Smooth muscle cell (in vitro differentiated cells): Measurements from ENCODE around the gene GPATCH8. TPM values are rescaled to one million over a fixed set of nuclear protein-coding genes. Genes with fewer than 3 reads are reported as not detected.

ENCODE experiments used
- DNase-seq: peaks from one replicate; lab custom pipeline; 2025; ENCODE audit not compliant: unreplicated experiment; lab: John Stamatoyannopoulos, UW
- H2AFZ ChIP-seq: fragments of 200-600 bp; sonication (generic); 2 replicates; pipeline ENCODE4 v1.6.0; 2016; ENCODE audit warnings: antibody characterized with exemption, low read depth, mild to moderate bottlenecking
- H3F3A ChIP-seq: fragments of 200-600 bp; sonication (generic); 2 replicates; pipeline ENCODE4 v1.6.0; 2017; ENCODE audit warnings: antibody characterized with exemption, low read depth
- H3K27ac ChIP-seq: fragments of 200-600 bp; sonication (generic); 2 replicates; pipeline ENCODE4 v1.5.1; 2016; ENCODE audit warnings: low read depth, mild to moderate bottlenecking
- H3K27me3 ChIP-seq: fragments of 200-600 bp; sonication (generic); 2 replicates; pipeline ENCODE4 v1.6.1; 2016; ENCODE audit warnings: low read depth, mild to moderate bottlenecking
- H3K36me3 ChIP-seq: fragments of 200-600 bp; sonication (generic); 2 replicates; pipeline ENCODE4 v1.5.1; 2016; ENCODE audit warnings: low read depth
- H3K4me1 ChIP-seq: fragments of 200-600 bp; sonication (generic); 2 replicates; pipeline ENCODE4 v1.5.1; 2016; ENCODE audit warnings: low read depth
- H3K4me2 ChIP-seq: fragments of 200-600 bp; sonication (generic); 2 replicates; pipeline ENCODE4 v1.6.0; 2016; ENCODE audit warnings: mild to moderate bottlenecking
- H3K4me3 ChIP-seq: fragments of 200-600 bp; sonication (generic); 2 replicates; pipeline ENCODE4 v1.5.1; 2016; ENCODE audit warnings: mild to moderate bottlenecking
- H3K79me2 ChIP-seq: fragments of 200-600 bp; sonication (generic); 2 replicates; pipeline ENCODE4 v1.6.0; 2016; ENCODE audit warnings: low read depth, mild to moderate bottlenecking
- H3K9ac ChIP-seq: fragments of 200-600 bp; sonication (generic); 2 replicates; pipeline ENCODE4 v1.6.0; 2016; ENCODE audit warnings: low read depth
- H3K9me3 ChIP-seq: fragments of 200-600 bp; sonication (generic); replicated peaks from 2 replicates; pipeline ENCODE4 v1.5.1; 2016; ENCODE audit warnings: low read depth
- H4K20me1 ChIP-seq: fragments of 200-600 bp; sonication (generic); 2 replicates; pipeline ENCODE4 v1.6.0; 2016; ENCODE audit warnings: low read depth
- WGBS: methylation state at CpG from one replicate; pipeline ENCODE4 v1.1.7; 2016; ENCODE audit warnings: low lambda C conversion rate; 5-methylcytosine and 5-hydroxymethylcytosine counted together
- polyA plus RNA-seq: library from polyadenylated mRNA; unstranded; fragments of >200 nt; fragmentation: Nextera tagmentation; extraction: Ambion mirVana; gene quantifications from 2 replicates; pipeline ENCODE4 v1.2.1, GENCODE V29; 2016
- total RNA-seq: library from RNA; depleted of rRNA; stranded (reverse); fragments of >200 nt; gene quantifications from 2 replicates; pipeline ENCODE4 v1.2.3, GENCODE V29; 2014
- TF ChIP-seq, protein P1 (sequence below): fragments of 200-600 bp; sonication (generic); IDR thresholded peaks from 2 replicates; pipeline ENCODE4 v1.5.1; 2017; ENCODE audit warnings: borderline replicate concordance, mild to moderate bottlenecking, antibody characterized with exemption; ENCODE audit not compliant: insufficient read depth, poor library complexity, severe bottlenecking

Gene GPATCH8
- total and polyA plus RNA-seq, 2 experiments from 2014 or later = 17.6 to 25.0 TPM

DNA sequence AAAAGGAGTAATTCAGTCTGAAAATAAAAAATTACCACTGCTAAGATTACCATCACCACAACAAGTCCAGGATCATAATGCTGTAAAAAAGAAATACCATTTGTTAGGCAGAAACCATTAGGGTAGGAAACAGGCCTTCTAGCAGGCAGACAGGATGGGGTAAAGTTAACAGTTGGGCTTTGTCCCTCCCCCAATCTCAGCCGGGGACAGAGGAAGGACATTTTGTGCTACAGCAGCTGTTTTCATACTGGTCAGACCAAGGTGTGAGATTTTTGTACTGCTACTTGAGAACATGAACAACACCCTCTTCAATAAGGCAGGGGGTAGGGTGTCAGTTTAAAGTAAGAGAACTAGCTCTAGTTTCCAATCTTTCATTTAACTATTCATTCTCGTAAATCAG, 64.6 kb downstream of the GPATCH8 start:
- no peaks in the 10 kb centered on the region for H3F3A ChIP-seq
- peaks cover 4% of the 10 kb centered on the region for H3K4me1 ChIP-seq
- no peak overlapping the region for H2AFZ ChIP-seq
- H3K4me3 ChIP-seq = no peak overlapping the region
- peaks cover 55% of the 10 kb centered on the region for H3K79me2 ChIP-seq
- H3K9me3 ChIP-seq = no peaks in the 10 kb centered on the region
- H3K4me2 ChIP-seq = no peak overlapping the region
- H3K27ac ChIP-seq = no peak overlapping the region
- no peak for DNase-seq
- H3K9ac ChIP-seq = no peak overlapping the region
- TF ChIP-seq, protein P1, sequence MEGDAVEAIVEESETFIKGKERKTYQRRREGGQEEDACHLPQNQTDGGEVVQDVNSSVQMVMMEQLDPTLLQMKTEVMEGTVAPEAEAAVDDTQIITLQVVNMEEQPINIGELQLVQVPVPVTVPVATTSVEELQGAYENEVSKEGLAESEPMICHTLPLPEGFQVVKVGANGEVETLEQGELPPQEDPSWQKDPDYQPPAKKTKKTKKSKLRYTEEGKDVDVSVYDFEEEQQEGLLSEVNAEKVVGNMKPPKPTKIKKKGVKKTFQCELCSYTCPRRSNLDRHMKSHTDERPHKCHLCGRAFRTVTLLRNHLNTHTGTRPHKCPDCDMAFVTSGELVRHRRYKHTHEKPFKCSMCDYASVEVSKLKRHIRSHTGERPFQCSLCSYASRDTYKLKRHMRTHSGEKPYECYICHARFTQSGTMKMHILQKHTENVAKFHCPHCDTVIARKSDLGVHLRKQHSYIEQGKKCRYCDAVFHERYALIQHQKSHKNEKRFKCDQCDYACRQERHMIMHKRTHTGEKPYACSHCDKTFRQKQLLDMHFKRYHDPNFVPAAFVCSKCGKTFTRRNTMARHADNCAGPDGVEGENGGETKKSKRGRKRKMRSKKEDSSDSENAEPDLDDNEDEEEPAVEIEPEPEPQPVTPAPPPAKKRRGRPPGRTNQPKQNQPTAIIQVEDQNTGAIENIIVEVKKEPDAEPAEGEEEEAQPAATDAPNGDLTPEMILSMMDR = no peak
- WGBS = 64% methylated on average over 2 of the region's 2 CpGs
- peaks cover 5% of the 10 kb centered on the region for H3K36me3 ChIP-seq
- no peaks in the 10 kb centered on the region for H3K27me3 ChIP-seq
- peaks cover 70% of the 10 kb centered on the region for H4K20me1 ChIP-seq

DNA sequence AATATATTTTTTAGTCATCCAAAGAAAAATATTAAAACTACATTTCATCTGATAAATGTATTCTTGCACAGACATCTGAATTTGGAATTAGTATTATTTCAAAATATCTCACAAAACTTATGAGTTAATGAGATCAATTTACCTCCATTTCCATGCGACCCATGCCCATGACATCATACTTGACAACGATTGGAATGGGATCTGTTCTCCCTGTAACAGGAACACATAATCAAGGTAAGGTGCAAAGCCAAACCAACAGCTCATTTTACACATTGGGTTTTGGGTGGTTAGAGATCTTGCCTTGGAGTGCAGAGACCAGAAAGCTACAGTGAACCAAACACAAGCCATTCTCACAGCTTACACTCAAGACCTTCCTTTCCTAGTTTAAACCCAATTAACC, 66.9 kb downstream of the GPATCH8 start:
- peaks cover 41% of the 10 kb centered on the region for H3K79me2 ChIP-seq
- no peak for DNase-seq
- 91% methylated on average over 2 of the region's 2 CpGs for WGBS
- H2AFZ ChIP-seq = no peak overlapping the region
- peaks cover 10% of the 10 kb centered on the region for H3K36me3 ChIP-seq
- no peak overlapping the region for H3K4me3 ChIP-seq
- TF ChIP-seq, protein P1 = no peak
- peaks cover 49% of the 10 kb centered on the region for H4K20me1 ChIP-seq
- H3K4me2 ChIP-seq = no peak overlapping the region
- H3K9me3 ChIP-seq = no peaks in the 10 kb centered on the region
- no peaks in the 10 kb centered on the region for H3F3A ChIP-seq
- H3K4me1 ChIP-seq = peaks cover 4% of the 10 kb centered on the region
- H3K27me3 ChIP-seq = no peaks in the 10 kb centered on the region
- H3K9ac ChIP-seq = no peak overlapping the region
- H3K27ac ChIP-seq = no peak overlapping the region

DNA sequence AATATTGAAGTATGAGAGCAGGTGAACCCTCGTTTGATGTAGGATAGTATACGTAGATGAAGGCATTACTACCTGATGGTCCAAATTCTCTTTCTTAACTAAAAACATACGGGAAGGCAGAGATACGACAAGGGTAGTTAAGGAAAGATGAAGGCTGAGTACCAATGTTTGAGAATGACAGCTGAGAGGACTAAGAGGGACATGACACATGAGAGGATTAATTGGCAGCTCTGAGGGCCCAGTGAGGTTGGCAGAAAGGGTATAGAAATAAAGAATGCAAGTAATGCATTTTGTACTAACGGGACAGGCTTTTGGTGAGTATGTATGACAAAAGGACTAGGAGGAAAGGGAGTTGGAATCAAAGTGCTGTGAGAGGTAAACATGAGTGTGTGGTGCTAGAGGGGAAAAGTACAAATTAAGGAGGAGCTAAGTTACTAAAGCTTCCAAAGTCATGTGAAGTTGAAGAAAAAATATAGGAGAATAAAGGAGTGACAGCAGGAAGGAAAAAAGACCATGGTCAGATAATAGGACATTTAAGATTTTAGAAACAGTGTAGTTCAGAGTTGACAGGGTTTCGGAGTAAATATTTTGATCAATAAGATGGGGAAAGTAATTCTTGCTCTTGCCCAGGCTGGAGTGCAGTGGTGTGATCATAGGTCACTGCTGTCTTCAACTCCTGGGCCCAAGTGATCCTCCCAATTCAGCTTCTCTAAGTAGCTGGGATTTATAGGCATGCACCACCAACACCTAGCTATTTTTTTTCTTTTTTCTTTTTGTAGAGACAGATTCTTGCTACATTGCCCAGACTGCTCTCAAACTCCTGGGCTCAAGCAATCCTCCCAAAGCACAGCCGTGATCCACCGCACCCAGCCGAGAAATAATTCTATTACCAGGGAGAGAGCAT, 70.7 kb downstream of the GPATCH8 start:
- DNase-seq = no peak
- peaks cover 10% of the 10 kb centered on the region for H3K36me3 ChIP-seq
- 93% methylated on average over 9 of the region's 9 CpGs for WGBS
- no peak overlapping the region for H3K4me2 ChIP-seq
- H3K27ac ChIP-seq = no peak overlapping the region
- TF ChIP-seq, protein P1 = no peak
- no peaks in the 10 kb centered on the region for H3K27me3 ChIP-seq
- no peaks in the 10 kb centered on the region for H3K4me1 ChIP-seq
- peaks cover 10% of the 10 kb centered on the region for H3K79me2 ChIP-seq
- H3F3A ChIP-seq = no peaks in the 10 kb centered on the region
- H3K9me3 ChIP-seq = no peaks in the 10 kb centered on the region
- H3K4me3 ChIP-seq = no peak overlapping the region
- peaks cover 22% of the 10 kb centered on the region for H4K20me1 ChIP-seq
- H3K9ac ChIP-seq = no peak overlapping the region
- no peak overlapping the region for H2AFZ ChIP-seq
